DMS114 treated with DMSO at 0.1 percent for 48 hours (cell line): ENCODE results near the gene GAREM2.

ENCODE experiments used
- DNase-seq: peaks from one replicate; lab custom pipeline; 2025; ENCODE audit not compliant: unreplicated experiment; lab: John Stamatoyannopoulos, UW

Gene GAREM2

DNA sequence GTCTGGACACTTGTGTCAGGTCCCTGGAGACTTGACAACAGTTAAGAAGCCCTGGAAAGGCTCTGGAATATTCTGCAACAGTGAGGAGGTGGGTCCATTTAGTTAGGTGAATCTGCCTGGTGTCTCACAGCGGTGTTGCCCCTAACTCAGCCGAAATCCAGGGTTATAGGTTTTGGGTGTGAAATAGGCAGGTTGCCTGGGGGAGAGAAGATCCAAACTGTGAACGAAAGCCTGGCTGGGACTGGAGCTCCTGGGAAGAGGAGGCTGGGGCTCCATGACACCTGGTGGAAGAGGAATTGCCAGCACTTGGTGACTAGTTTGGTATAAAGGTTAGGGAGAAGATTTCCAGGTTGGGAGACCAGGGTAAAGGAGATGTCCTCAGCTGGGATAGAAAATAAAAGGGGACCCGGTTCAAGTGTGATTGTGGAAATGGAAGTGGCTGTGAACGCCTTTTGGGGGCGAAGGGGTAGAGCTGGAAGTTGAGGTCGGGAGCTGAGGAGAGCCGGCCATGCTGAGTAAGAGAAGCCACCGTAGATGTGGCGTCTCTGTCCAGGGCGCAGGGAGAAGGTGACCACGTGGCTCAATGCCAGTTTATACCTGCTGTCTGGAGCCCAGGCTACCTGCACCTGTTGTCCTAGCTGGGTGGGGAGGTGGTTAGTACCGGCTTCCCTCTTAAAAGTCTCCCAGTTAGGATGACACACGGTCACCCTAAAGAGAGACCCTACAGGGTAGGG lies 3.0 kb upstream of the GAREM2 start:
- no peak for DNase-seq

- no peak for DNase-seq
Measured at GRCh38 chr2:26170795-26171194, 2.1 kb upstream of the GAREM2 start.

DNA sequence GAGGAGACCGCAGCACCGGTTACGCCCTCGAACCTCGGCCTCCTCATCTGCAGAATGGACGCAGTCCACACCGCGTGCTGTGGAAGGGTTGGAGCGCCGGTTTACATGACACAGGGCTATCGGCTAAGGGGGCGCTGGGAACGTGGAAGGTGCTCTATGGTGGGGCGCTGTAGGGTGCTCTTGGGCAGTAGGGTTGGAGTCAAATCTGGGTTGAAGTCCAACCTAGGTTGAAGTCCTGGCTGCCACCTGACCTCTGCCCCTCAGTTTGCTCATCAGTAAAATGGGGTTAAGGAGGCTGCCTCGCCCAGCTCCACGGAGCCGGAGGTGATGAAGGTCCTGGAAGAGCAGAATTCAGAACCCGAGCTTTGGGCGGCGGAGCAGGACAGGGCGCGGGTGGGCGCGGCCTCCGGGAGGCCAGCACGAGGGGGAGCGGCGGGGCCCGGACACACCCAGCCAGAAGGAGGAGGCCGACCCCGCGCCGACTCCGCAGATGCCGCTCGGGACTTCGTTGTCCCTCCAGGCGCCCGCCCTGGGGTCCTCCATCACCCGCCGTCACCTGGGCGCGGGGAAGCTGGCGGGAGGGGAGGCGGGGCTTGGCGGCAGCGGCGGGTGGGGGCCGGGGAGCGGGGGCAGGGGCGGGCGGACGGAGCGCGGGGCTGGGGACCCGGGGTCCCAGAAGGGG lies 558 bp upstream of the GAREM2 start:
- no peak for DNase-seq

- no peak for DNase-seq
Measured at GRCh38 chr2:26173776-26174482, 1.0 kb downstream of the GAREM2 start.

DNA sequence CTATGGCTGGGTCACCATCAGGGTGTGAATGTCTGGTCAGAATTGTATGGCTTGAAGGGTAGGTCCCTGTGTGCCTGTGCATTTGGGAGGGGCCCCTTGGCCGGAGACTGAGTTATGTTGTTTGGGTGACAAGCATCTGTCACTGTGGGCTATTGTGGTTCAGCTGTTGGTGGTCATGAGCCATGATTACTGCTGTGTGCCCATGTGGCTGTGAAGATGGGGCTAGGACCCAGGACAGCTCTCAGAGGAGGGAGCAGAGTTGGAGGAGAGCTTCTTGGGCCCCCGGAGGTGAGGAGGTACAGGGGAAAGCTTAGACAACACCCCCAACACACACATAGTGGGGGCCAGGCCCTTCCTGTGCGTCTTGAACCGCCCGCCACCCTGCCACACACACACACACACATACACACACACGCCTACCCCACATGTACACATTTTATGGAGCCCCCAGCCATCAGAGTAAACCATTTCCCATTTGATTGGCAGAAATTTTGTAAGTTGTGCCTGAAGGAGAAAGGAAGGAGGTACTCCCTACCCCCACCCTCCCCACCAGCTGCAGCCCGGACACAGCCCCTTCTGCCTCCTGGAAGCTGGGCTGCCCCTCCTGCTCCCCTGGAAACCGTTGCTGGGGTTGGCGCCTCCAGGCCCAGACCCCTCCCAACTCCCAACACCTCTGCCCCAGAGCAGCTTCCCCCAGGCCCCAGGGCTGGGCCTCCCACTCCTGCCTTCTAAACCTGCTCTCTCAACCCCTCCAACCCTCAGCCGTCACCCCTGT lies 2.0 kb downstream of the GAREM2 start:
- DNase-seq, result no peak

DNA sequence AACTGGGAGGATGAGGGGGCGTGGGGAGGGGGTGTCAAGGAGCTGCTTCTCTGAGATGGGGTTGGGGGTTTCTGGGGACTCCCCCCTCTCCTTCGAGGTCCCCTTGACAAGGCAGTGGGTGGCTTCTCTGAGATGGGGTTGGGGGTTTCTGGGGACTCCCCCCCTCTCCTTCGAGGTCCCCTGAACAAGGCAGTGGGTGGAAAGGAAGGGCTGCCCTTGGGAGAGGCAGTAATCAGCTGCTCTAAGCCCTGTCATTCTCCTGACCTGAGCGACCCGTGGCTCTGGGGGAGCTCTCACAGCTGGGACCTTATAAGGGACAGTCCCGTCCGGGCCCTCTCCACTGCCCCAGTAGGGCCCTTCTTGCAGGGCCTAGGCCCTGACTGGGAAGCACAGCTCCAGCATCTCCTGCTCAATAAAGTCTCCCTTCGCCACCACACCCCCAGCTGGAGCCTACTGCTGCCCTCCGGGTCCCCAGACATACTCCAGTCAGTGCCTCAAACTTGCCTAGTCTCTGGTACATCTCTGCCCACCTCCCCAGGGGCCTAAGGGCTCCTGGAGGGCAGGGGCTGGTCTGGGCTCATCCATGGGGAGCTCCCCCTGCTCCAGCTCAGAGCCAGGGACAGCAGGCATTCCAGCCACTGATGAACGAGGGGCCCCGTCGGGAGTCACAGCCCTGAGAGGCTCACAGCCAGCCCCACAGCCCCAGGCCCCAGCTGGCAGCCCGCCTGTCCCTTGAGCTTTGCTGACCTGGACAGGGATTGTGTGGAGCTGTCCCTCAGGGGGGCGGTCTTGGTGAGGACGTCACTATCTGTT lies 2.8 kb downstream of the GAREM2 start:
- DNase-seq, result no peak

DNA sequence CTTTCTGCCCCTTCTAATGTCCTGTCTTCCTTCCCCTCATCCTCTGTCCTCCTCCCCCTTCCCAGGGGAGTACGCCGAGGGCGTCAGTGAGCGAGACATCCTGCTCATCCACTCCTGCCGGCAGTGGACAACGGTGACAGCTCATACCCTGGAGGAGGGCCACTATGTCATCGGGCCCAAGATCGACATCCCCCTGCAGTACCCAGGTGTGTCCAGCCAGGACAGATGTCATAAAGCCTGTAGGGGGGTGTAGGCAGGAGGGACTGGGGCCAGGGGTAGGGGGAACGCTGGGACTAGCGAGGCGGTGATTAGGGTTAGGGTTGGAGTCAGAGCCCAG lies 3.4 kb downstream of the GAREM2 start:
- no peak for DNase-seq

- no peak for DNase-seq
Measured at GRCh38 chr2:26177122-26177521, 4.2 kb downstream of the GAREM2 start.

- no peak for DNase-seq
Measured at GRCh38 chr2:26178246-26178645, 5.4 kb downstream of the GAREM2 start.

GRCh38 chr2:26178746-26179436 lies 6.0 kb downstream of the GAREM2 start:
- DNase-seq, result no peak

DNA sequence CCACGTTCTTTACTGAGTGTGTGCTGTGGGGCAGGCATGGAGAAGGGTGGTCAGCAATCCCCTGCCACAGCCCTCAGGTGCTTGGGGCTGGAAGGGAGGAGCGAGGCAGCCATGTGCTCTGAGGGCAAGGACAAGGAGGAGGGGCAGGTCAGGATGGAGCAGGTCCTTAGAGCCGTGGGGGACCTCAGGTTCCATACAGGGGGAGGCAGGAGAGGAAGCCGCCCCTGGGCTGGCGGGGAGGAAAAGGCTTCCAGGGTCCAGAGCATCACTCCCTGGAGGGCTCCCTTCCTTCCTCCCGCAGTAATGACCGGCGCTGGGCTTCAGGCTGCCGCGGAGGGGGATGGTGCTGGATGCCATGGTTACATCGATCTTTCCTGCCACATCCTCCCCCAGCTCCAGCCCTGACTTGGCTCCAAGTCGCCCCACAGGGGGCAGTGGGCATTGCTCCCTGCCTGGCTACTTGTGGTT lies 6.6 kb downstream of the GAREM2 start:
- DNase-seq, result no peak

- no peak for DNase-seq
Measured at GRCh38 chr2:26182441-26182840, 9.6 kb downstream of the GAREM2 start.

- no peak for DNase-seq
Measured at GRCh38 chr2:26182887-26183630, 10.2 kb downstream of the GAREM2 start.

GRCh38 chr2:26184121-26184520 lies 11.2 kb downstream of the GAREM2 start:
- DNase-seq, result no peak

DNA sequence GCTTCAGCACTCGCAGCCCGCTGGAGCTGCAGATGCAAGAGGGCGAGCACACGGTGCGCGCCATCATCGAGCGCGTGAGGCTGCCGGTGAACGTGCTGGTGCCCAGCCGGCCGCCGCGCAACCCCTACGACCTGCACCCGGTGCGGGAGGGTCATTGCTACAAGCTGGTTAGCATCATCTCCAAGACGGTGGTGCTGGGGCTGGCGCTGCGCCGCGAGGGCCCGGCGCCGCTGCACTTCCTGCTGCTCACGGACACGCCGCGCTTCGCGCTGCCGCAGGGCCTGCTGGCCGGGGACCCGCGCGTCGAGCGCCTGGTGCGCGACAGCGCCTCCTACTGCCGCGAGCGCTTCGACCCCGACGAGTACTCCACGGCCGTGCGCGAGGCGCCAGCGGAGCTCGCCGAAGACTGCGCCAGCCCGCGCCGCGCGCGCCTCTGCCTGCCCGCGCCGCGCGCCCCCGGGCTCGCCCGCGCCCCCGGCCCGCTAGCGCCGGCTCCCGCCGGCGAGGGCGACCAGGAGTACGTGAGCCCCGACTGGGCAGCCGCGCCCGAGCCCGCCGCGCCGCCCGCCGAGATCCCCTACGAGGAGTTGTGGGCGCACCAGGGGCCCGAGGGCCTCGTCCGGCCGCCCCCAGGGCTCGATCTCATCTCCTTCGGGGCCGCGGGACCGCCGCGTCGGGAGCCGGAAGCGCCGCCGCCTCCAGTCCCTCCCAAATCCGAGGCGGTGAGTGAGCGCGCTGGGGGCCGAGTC lies 11.8 kb downstream of the GAREM2 start:
- peak; percentile 29 for DNase-seq

DNA sequence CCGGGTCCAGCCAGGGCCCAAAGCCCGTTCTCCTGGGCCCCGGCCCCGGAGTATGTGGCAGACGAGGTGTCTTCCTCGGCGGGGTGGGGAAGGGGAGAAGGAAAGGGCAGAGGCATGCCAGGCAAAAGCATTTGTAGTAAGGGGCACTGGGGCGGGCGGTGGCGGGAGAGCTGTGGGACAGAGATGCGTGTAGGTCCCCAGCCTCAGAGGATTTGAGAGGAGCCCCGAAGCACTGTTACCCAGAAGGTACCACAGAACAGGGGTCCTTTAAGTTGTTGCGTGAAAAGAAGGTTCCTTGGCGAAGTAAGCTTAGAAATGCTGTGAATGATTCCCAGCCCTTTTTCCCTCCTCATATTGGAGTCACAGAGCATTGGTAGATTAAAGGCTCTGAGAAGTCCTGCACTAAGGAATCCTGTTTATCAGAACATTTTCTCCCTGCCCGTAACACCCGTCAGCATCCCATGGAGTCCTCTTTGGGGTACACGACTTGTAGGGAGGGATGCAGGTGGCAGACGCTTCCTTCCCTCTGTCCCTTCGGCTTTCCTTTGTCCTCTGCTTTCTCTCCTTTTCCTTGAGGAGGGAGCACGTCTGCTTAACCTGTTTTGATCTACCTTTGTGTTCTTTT lies 12.5 kb downstream of the GAREM2 start:
- DNase-seq, result no peak

GRCh38 chr2:26185954-26186770 lies 13.3 kb downstream of the GAREM2 start:
- no peak for DNase-seq
